Prostate gland (tissue), 2 donors: ENCODE measurements around the gene RASSF5. TPM values are rescaled to one million over a fixed set of nuclear protein-coding genes. Genes with fewer than 3 reads are reported as not detected.

ENCODE experiments used
- DNase-seq: peaks from one replicate; pipeline ENCODE4 v3.0.0-alpha.2; 2019; ENCODE audit warnings: low spot score
- H3K27ac ChIP-seq, 2 donors: fragments of 200-600 bp; sonication (generic); 2 replicates each; pipeline ENCODE4 v1.5.1; 2017 to 2019
- H3K27me3 ChIP-seq: fragments of 200-600 bp; sonication (generic); replicated peaks from 2 replicates; pipeline ENCODE4 v1.5.1; 2019; ENCODE audit not compliant: insufficient read depth
- H3K36me3 ChIP-seq, 2 donors: fragments of 200-600 bp; sonication (generic); 1 replicate in 1 of 2; 2 replicates in 1 of 2; pipeline versions ENCODE4 v1.5.1 to v1.8.1; 2017 to 2019
- H3K4me1 ChIP-seq: fragments of 200-600 bp; sonication (generic); replicated peaks from 2 replicates; pipeline ENCODE4 v1.5.1; 2019
- H3K4me3 ChIP-seq, 2 donors: fragments of 200-600 bp; sonication (generic); 2 replicates each; pipeline ENCODE4 v1.5.1; 2017 to 2019
- H3K9me3 ChIP-seq: fragments of 200-600 bp; sonication (generic); 2 replicates; pipeline ENCODE4 v1.5.1; 2017
- CTCF ChIP-seq, 4 experiments: fragments of 200-600 bp in 2 of 4; fragments of 450-650 bp in 2 of 4; sonication (generic) in 2 of 4; IDR thresholded peaks; 1 replicate in 3 of 4; 2 replicates in 1 of 4; pipeline ENCODE4 v1.5.1; 2016 to 2019; ENCODE audit warnings: antibody characterized with exemption in 4 of 4, mild to moderate bottlenecking in 2 of 4, moderate library complexity in 2 of 4
- POLR2A ChIP-seq: fragments of 450-650 bp; IDR thresholded peaks from one replicate; pipeline ENCODE4 v1.6.1; 2016; ENCODE audit warnings: antibody characterized with exemption, mild to moderate bottlenecking
- POLR2AphosphoS5 ChIP-seq: sonication (generic); formaldehyde crosslinking; IDR thresholded peaks from one replicate; pipeline ENCODE4 v1.6.1; 2017; ENCODE audit warnings: antibody characterized with exemption
- WGBS: methylation state at CpG from one replicate; pipeline ENCODE4 v1.1.5; 2018; 5-methylcytosine and 5-hydroxymethylcytosine counted together
- intact Hi-C: fragments of 100-400 bp; cut with DNase I; formaldehyde crosslinking; loops from one replicate; pipeline ENCODE4 v1.14.2; 2022
- total RNA-seq, 2 donors: library from RNA; depleted of rRNA; stranded (reverse); fragments of >200 nt; gene quantifications; one replicate each; pipeline ENCODE4 v1.1.0, GENCODE V29; 2016

RASSF5 gene
- total RNA-seq, 2 donors from 2014 or later: 22.2 to 42.5 TPM

- DNase-seq: no peak
- WGBS: 67% methylated on average over 1 of the region's 1 CpG
- H3K4me3 ChIP-seq: no peak overlapping the region
- H3K9me3 ChIP-seq: no peaks in the 10 kb centered on the region
- TF ChIP-seq POLR2AphosphoS5 (no peak), POLR2A (no peak), CTCF (IDR thresholded peaks at IDR 0.05) (no peak)
- no peaks in the 10 kb centered on the region for H3K27me3 ChIP-seq
- no peaks in the 10 kb centered on the region for H3K4me1 ChIP-seq
- H3K36me3 ChIP-seq: no peaks in the 10 kb centered on the region
- intact Hi-C loops: no loop called here
- no peak overlapping the region for H3K27ac ChIP-seq
Measured at GRCh38 chr1:206563367-206564207, 56.3 kb downstream of the RASSF5 start.

GRCh38 chr1:206565995-206566394, 58.7 kb downstream of the RASSF5 start:
- Histone ChIP-seq H3K27ac (no peak overlapping the region), H3K4me3 (no peak overlapping the region), H3K9me3 (no peaks in the 10 kb centered on the region), H3K27me3 (no peaks in the 10 kb centered on the region), H3K36me3 (no peaks in the 10 kb centered on the region), H3K4me1 (no peaks in the 10 kb centered on the region)
- intact Hi-C loops: no loop called here
- WGBS: 80% methylated on average over 4 of the region's 4 CpGs
- no peak for TF ChIP-seq CTCF (IDR thresholded peaks at IDR 0.05)
- TF ChIP-seq POLR2AphosphoS5: no peak
- TF ChIP-seq POLR2A: no peak
- no peak for DNase-seq

GRCh38 chr1:206566999-206567398, 59.7 kb downstream of the RASSF5 start:
- 53% methylated on average over 4 of the region's 4 CpGs for WGBS

GRCh38 chr1:206568256-206568655, 60.9 kb downstream of the RASSF5 start:
- DNase-seq: no peak
- no peaks in the 10 kb centered on the region for H3K27me3 ChIP-seq
- no peaks in the 10 kb centered on the region for H3K36me3 ChIP-seq
- 93% methylated on average over 10 of the region's 10 CpGs for WGBS
- no peaks in the 10 kb centered on the region for H3K4me1 ChIP-seq
- no peak overlapping the region for H3K4me3 ChIP-seq
- H3K27ac ChIP-seq: no peak overlapping the region
- no peaks in the 10 kb centered on the region for H3K9me3 ChIP-seq
- intact Hi-C loops: no loop called here
- no peak for TF ChIP-seq POLR2AphosphoS5
- no peak for TF ChIP-seq CTCF (IDR thresholded peaks at IDR 0.05)
- no peak for TF ChIP-seq POLR2A

More at GRCh38 chr1:206566999-206567398, 59.7 kb downstream of the RASSF5 start:
- Histone ChIP-seq H3K9me3 (no peaks in the 10 kb centered on the region), H3K27me3 (no peaks in the 10 kb centered on the region), H3K4me3 (no peak overlapping the region), H3K27ac (no peak overlapping the region), H3K36me3 (no peaks in the 10 kb centered on the region), H3K4me1 (no peaks in the 10 kb centered on the region)
- intact Hi-C loops: no loop called here
- DNase-seq: no peak
- TF ChIP-seq POLR2A (no peak), POLR2AphosphoS5 (no peak), CTCF (IDR thresholded peaks at IDR 0.05) (no peak)

GRCh38 chr1:206568779-206569352, 61.5 kb downstream of the RASSF5 start:
- DNase-seq: no peak
- TF ChIP-seq POLR2AphosphoS5: no peak
- no peak for TF ChIP-seq CTCF (IDR thresholded peaks at IDR 0.05)
- no peak for TF ChIP-seq POLR2A
- no peaks in the 10 kb centered on the region for H3K27me3 ChIP-seq
- no peaks in the 10 kb centered on the region for H3K4me1 ChIP-seq
- H3K9me3 ChIP-seq: no peaks in the 10 kb centered on the region
- H3K27ac ChIP-seq: no peak overlapping the region
- H3K36me3 ChIP-seq: no peaks in the 10 kb centered on the region
- intact Hi-C loops: no loop called here
- H3K4me3 ChIP-seq: no peak overlapping the region
- 85% methylated on average over 8 of the region's 8 CpGs for WGBS
